Esophagus muscularis mucosa (tissue), 3 donors: Measurements from ENCODE around the gene ANXA1.

ENCODE experiments used
- CTCF ChIP-seq, 3 experiments: fragments of 200-600 bp in 2 of 3; fragments of 450-650 bp in 1 of 3; sonication (generic) in 2 of 3; IDR thresholded peaks; one replicate each; pipeline ENCODE4 v1.5.1; 2017 to 2019; ENCODE audit warnings: antibody characterized with exemption in 3 of 3, mild to moderate bottlenecking in 2 of 3, moderate library complexity in 1 of 3
- POLR2A ChIP-seq: fragments of 450-650 bp; IDR thresholded peaks from one replicate; pipeline ENCODE4 v1.6.1; 2017; ENCODE audit warnings: antibody characterized with exemption, moderate library complexity, mild to moderate bottlenecking, low read depth
- POLR2AphosphoS5 ChIP-seq, 2 donors: sonication (generic); formaldehyde crosslinking; IDR thresholded peaks; one replicate each; pipeline ENCODE4 v1.6.1; 2017; ENCODE audit warnings: antibody characterized with exemption in 2 of 2

GRCh38 chr9:73199886-73200285 lies 48.2 kb downstream of the ANXA1 start:
- TF ChIP-seq POLR2AphosphoS5 (IDR thresholded peaks at IDR 0.05): no peak
- no peak for TF ChIP-seq CTCF (IDR thresholded peaks at IDR 0.05)
- TF ChIP-seq POLR2A: no peak
